ENCODE measurements around the gene LPP.

Gene LPP

GRCh38 chr3:188397766-188398705 lies 244.1 kb downstream of the LPP start:
- H3K36me3 ChIP-seq (ENCODE audit: insufficient read depth, low read length), result no peaks in the 10 kb centered on the region
- H3K4me2 ChIP-seq (ENCODE audit: insufficient read depth, low read length), result no peak overlapping the region
- ATAC-seq (ENCODE audit: insufficient read depth, low read depth), result no peak

GRCh38 chr3:188400494-188401243 lies 246.7 kb downstream of the LPP start:
- H3K4me3 ChIP-seq (ENCODE audit: low read depth in 1 of 2, low read length in 2 of 2), result no peak overlapping the region
- H3K9me3 ChIP-seq (ENCODE audit: insufficient read depth, low read length, severe bottlenecking), result no peaks in the 10 kb centered on the region
- ATAC-seq (ENCODE audit: insufficient read depth, low read depth) (peak; percentile 60), DNase-seq (peak; percentile 16)
- H3K36me3 ChIP-seq (ENCODE audit: insufficient read depth, low read length), result no peaks in the 10 kb centered on the region
- H3K4me2 ChIP-seq (ENCODE audit: insufficient read depth, low read length), result no peak overlapping the region
- H2AFZ ChIP-seq (ENCODE audit: low read depth, low read length), result no peak overlapping the region
- H4K20me1 ChIP-seq (ENCODE audit: insufficient read depth, low read length), result no peaks in the 10 kb centered on the region
- H3K4me1 ChIP-seq (ENCODE audit: insufficient read depth, low read length), result peaks cover 19% of the 10 kb centered on the region
- no peak for TF ChIP-seq CTCF (IDR thresholded peaks at IDR 0.05; ENCODE audit: borderline replicate concordance, extremely low read depth, low read length, poor library complexity, severe bottlenecking)
- TF ChIP-seq EZH2 (IDR thresholded peaks at IDR 0.05; ENCODE audit: borderline replicate concordance, low read depth, low read length, severe bottlenecking), result no peak
- no peak overlapping the region for H3K27ac ChIP-seq (ENCODE audit: low read length)
- no peaks in the 10 kb centered on the region for H3K79me2 ChIP-seq (ENCODE audit: insufficient read depth, low read length)
- H3K9ac ChIP-seq (ENCODE audit: low read depth, low read length), result no peak overlapping the region
- no peaks in the 10 kb centered on the region for H3K27me3 ChIP-seq (ENCODE audit: insufficient read depth, low read length, poor library complexity)

More at GRCh38 chr3:188397766-188398705, 244.1 kb downstream of the LPP start:
- H2AFZ ChIP-seq (ENCODE audit: low read depth, low read length), result no peak overlapping the region
- TF ChIP-seq CTCF (IDR thresholded peaks at IDR 0.05; ENCODE audit: borderline replicate concordance, extremely low read depth, low read length, poor library complexity, severe bottlenecking), result no peak
- no peak for TF ChIP-seq EZH2 (IDR thresholded peaks at IDR 0.05; ENCODE audit: borderline replicate concordance, low read depth, low read length, severe bottlenecking)
- no peak overlapping the region for H3K9ac ChIP-seq (ENCODE audit: low read depth, low read length)
- H3K27ac ChIP-seq (ENCODE audit: low read length), result no peak overlapping the region
- no peaks in the 10 kb centered on the region for H3K79me2 ChIP-seq (ENCODE audit: insufficient read depth, low read length)
- H3K27me3 ChIP-seq (ENCODE audit: insufficient read depth, low read length, poor library complexity), result no peaks in the 10 kb centered on the region
- peaks cover 9% of the 10 kb centered on the region for H3K4me1 ChIP-seq (ENCODE audit: insufficient read depth, low read length)
- H3K4me3 ChIP-seq (ENCODE audit: low read depth in 1 of 2, low read length in 2 of 2), result no peak overlapping the region
- DNase-seq, result no peak
- no peaks in the 10 kb centered on the region for H3K9me3 ChIP-seq (ENCODE audit: insufficient read depth, low read length, severe bottlenecking)
- H4K20me1 ChIP-seq (ENCODE audit: insufficient read depth, low read length), result no peaks in the 10 kb centered on the region

- H3K4me3 ChIP-seq (ENCODE audit: low read depth in 1 of 2, low read length in 2 of 2), result no peak overlapping the region
- no peak overlapping the region for H2AFZ ChIP-seq (ENCODE audit: low read depth, low read length)
- H3K27me3 ChIP-seq (ENCODE audit: insufficient read depth, low read length, poor library complexity), result no peaks in the 10 kb centered on the region
- H3K4me1 ChIP-seq (ENCODE audit: insufficient read depth, low read length), result peaks cover 19% of the 10 kb centered on the region
- no peak overlapping the region for H3K27ac ChIP-seq (ENCODE audit: low read length)
- H3K9me3 ChIP-seq (ENCODE audit: insufficient read depth, low read length, severe bottlenecking), result no peaks in the 10 kb centered on the region
- no peak overlapping the region for H3K4me2 ChIP-seq (ENCODE audit: insufficient read depth, low read length)
- no peaks in the 10 kb centered on the region for H4K20me1 ChIP-seq (ENCODE audit: insufficient read depth, low read length)
- TF ChIP-seq EZH2 (IDR thresholded peaks at IDR 0.05; ENCODE audit: borderline replicate concordance, low read depth, low read length, severe bottlenecking) (no peak), CTCF (IDR thresholded peaks at IDR 0.05; ENCODE audit: borderline replicate concordance, extremely low read depth, low read length, poor library complexity, severe bottlenecking) (no peak)
- H3K79me2 ChIP-seq (ENCODE audit: insufficient read depth, low read length), result no peaks in the 10 kb centered on the region
- peaks cover 7% of the 10 kb centered on the region for H3K36me3 ChIP-seq (ENCODE audit: insufficient read depth, low read length)
- DNase-seq (no peak), ATAC-seq (ENCODE audit: insufficient read depth, low read depth) (no peak)
- no peak overlapping the region for H3K9ac ChIP-seq (ENCODE audit: low read depth, low read length)
These were observed 247.5 kb downstream of the LPP start for GRCh38 chr3:188401244-188401993.

All from DND-41 (cell line).